Retinal pigment epithelial cell (primary cell): ENCODE data around the gene NOXRED1.
A peak's percentile ranks its signal among the peaks of the same experiment; 100 is the strongest.

Source experiments
- DNase-seq: peaks from one replicate; pipeline ENCODE4 v3.0.0-alpha.2; 2010; ENCODE audit warnings: low read depth
- H3K4me3 ChIP-seq: 2 replicates; pipeline ENCODE4 v1.5.1; 2011; ENCODE audit warnings: mild to moderate bottlenecking, low read length, control low read depth, moderate library complexity
- TF ChIP-seq, protein P1 (sequence below): conservative IDR thresholded peaks from 2 replicates; pipeline ENCODE4 v1.5.1; 2011; ENCODE audit warnings: low read depth, low read length, control low read depth, inconsistent platforms

Gene NOXRED1

DNA sequence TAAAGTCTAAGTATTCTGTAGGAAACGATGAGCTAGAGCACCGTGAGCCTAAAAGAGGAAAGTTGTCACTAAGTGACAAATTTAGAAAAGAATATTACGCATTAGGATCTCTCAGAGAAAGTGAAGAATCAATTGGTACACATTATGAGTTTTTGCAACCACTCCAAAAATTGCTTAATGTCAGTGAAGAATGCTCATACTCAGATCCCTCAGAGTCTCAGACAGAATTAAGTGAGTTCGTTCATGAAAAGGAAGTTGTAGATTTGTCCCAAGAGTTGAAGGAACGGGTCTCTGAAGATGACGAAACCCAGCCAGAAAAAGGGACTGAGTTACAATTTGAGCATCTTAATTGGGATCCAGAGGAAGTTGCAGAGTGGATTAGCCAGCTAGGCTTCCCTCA lies 44.6 kb downstream of the NOXRED1 start:
- TF ChIP-seq, protein P1, sequence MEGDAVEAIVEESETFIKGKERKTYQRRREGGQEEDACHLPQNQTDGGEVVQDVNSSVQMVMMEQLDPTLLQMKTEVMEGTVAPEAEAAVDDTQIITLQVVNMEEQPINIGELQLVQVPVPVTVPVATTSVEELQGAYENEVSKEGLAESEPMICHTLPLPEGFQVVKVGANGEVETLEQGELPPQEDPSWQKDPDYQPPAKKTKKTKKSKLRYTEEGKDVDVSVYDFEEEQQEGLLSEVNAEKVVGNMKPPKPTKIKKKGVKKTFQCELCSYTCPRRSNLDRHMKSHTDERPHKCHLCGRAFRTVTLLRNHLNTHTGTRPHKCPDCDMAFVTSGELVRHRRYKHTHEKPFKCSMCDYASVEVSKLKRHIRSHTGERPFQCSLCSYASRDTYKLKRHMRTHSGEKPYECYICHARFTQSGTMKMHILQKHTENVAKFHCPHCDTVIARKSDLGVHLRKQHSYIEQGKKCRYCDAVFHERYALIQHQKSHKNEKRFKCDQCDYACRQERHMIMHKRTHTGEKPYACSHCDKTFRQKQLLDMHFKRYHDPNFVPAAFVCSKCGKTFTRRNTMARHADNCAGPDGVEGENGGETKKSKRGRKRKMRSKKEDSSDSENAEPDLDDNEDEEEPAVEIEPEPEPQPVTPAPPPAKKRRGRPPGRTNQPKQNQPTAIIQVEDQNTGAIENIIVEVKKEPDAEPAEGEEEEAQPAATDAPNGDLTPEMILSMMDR: no peak
- no peak for DNase-seq
- no peak overlapping the region for H3K4me3 ChIP-seq

DNA sequence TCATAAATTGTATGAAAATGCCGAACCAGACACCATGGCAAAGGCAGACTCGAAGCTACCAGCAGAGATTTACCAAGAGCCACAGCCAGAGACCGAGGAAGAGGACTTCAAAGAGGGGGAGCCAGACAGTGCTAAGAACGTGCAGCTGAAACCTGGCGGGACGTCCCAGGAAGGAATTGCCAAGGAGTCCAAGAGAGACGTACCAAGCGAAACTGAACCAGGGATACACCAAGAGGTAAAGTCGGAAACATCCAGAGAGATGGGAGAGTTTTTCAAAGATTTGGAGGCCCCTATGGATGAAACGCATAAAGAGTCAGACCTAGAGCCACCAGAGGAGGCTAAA lies 45.9 kb downstream of the NOXRED1 start:
- TF ChIP-seq, protein P1: no peak
- peak overlapping the region; percentile 92 for H3K4me3 ChIP-seq
- DNase-seq: no peak

DNA sequence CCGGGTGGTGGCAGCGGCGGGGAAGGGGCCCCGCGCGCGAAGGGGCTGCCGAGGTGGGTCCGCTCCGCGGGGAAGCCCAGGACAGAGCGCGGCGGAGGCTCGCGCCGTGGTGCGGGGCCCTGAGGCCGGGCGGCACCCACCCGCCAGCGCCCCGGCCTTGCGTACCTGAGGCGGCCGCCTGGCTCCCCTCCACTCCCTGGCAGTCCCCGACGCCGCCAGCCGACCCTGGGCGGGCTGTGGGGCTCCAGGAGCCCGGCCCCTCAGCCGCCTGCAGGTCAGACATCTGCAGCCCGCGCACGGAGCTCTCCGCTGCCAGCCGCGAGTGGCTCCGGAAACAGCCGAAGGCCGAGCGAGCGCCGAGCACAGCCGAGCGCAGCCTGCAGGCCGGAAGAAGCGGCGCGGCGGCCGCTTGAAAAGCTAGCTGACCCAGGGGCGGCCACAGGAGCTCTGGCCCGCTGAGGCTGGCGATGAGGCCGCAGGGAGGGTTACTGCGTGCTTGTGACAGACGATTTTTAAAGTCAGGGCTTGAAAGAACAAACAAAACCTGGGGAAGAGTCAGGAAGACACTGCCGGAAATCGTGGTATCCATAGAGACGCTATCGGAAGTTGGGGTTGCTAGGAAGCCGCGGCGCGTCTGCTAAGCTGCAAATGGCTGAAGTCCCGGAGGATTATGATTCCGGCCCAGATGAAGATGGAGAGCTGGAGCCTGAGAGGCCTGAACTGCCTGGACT lies 46.4 kb downstream of the NOXRED1 start, which contains the start of the genes SAMD15 and TMED8:
Gene SAMD15, plus strand, starts transcription at position 609 of the 731 bp plus-strand sequence. Its CDS starts 40 bp downstream, at position 649.
Gene TMED8, minus strand, starts transcription at position 324 of the 731 bp plus-strand sequence. Its CDS starts 41 bp downstream, at position 283.
- peak; percentile 58 for DNase-seq
- peak within 1 kb of the TSS; percentile 92 for H3K4me3 ChIP-seq
- TF ChIP-seq, protein P1: peak; percentile 23

DNA sequence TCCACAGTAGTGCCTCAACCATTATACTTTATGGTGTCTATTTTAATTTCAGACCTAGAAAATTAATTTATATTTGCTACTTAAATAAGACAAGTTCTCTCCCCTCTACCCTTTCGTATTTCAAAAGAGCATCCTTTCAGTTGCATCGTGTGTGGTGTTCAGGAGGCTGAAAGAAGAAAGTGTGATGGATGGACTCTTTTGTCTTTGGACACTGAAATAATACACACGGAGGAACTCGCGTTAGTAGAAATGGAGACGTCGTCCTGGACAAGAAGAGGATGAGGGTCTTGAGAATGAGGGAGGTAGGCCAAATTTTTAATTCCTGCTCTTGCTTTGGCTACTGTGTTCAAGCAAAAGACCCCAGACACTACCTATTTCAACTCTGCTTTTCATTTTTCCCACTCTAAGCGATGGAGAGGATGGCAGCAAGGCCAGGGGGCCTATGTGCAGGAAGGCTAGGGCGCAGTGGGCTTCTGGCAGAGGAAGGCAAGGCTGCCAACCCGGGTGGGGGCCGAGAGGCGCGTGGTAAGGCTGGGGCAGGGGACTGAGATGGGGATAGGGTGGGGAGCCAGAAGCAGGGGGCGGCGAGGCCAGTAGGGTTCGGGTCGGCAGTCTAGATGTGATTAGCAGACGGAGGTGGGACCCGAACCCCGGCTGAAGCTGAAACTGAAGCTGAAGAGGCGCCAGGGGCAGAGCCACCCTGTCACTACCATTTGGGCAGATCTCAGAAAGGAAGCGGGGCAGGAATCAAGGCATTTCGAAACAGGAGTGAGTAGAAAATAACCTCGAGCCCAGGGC lies 47.2 kb downstream of the NOXRED1 start:
- TF ChIP-seq, protein P1: no peak
- DNase-seq: no peak
- peak overlapping the region; percentile 92 for H3K4me3 ChIP-seq

DNA sequence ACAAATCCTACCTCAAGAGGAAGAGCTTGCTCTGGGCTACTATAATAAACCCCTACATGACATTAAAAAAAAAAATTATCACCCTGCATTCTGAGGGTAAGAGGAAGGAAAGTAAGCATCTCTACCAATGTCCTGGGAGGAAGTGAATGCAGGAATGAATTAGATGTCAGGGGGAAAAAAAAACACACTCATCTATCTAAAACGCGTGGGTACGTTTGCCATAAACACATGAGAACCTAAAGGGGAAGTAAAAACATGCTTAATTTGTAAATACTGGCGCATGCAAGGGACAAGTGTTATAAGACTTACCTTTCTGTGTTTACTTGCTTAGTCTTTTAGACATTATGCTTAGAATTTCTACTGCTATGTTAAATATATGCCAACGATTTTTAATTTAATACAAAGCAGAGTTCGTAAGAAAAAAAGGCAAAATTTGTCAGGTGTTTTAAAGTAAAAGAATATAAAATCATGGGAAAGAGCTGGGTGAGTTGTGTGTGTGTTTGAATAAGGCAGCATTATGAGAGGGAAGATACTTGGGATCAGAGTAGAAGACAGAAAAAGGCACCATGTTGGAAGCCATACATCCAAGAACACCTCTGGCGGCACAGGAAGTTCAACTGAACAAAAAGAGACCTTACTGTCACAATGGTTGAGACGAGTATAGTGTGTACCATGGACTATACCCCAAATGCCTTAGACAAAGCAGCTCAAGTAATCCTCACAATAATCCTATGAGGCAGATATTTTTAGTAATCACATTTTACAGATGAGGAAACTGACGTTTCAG lies 48.0 kb downstream of the NOXRED1 start:
- peak overlapping the region; percentile 92 for H3K4me3 ChIP-seq
- DNase-seq: no peak
- TF ChIP-seq, protein P1: no peak

DNA sequence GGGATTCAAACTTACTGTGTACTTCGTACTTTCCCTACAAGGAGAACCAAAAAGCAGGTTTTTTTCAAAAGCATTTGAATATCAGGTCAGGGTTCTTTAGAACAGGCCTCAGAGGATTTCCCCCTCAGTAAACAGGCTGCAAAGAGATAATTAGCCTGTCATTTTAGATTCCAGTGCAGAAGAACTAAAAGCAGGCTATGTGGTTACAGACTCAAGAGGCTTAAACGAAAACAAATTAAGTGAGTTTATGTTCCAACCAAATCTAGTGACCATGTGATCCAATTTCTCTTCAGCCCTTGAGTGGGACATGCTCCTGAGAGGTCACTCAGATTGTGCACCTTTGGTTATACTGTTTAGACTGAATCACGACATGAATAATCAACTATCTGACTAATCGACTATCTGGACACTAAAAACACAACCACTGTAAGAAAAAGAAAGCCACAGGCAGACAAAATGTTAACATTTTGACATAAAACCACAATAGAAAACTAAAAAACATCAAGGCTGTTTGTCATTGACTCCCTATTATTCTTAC lies 51.0 kb downstream of the NOXRED1 start:
- TF ChIP-seq, protein P1: no peak
- DNase-seq: no peak
- no peak overlapping the region for H3K4me3 ChIP-seq
